GM23338 (cell line): ENCODE results near the gene EDARADD. TPM values are rescaled to one million over a fixed set of nuclear protein-coding genes. Genes with fewer than 3 reads are reported as not detected.

Source experiments
- ATAC-seq: fragments of 200-7000 bp; cut with Tn5 transposase; 3 replicates; pipeline ENCODE4 v1.9.1; 2020
- DNase-seq: peaks from one replicate; pipeline ENCODE4 v3.0.0-alpha.2; 2015; ENCODE audit warnings: low spot score
- H2AFZ ChIP-seq: fragments of 200-600 bp; sonication (generic); 2 replicates; pipeline ENCODE4 v1.8.0; 2016; ENCODE audit warnings: antibody characterized with exemption, mild to moderate bottlenecking, moderate library complexity
- H3F3A ChIP-seq: fragments of 200-600 bp; sonication (generic); replicated peaks from 2 replicates; pipeline ENCODE4 v1.8.0; 2017; ENCODE audit warnings: antibody characterized with exemption, mixed run types, low read depth
- H3K27ac ChIP-seq: fragments of 200-600 bp; sonication (generic); 2 replicates; pipeline ENCODE4 v1.6.1; 2016; ENCODE audit warnings: low read depth
- H3K27me3 ChIP-seq: fragments of 200-600 bp; sonication (generic); 2 replicates; pipeline ENCODE4 v1.8.0; 2016; ENCODE audit warnings: mild to moderate bottlenecking, mixed run types, moderate library complexity; ENCODE audit not compliant: insufficient read depth
- H3K36me3 ChIP-seq: fragments of 200-600 bp; sonication (generic); 2 replicates; pipeline ENCODE4 v1.8.0; 2016; ENCODE audit warnings: mild to moderate bottlenecking; ENCODE audit not compliant: insufficient read depth
- H3K4me1 ChIP-seq: fragments of 200-600 bp; sonication (generic); 2 replicates; pipeline ENCODE4 v1.8.0; 2016; ENCODE audit warnings: mild to moderate bottlenecking, moderate library complexity; ENCODE audit not compliant: insufficient read depth
- H3K4me2 ChIP-seq: fragments of 200-600 bp; sonication (generic); 2 replicates; pipeline ENCODE4 v1.7.1; 2017; ENCODE audit warnings: mixed run types
- H3K4me3 ChIP-seq: fragments of 200-600 bp; sonication (generic); 2 replicates; pipeline ENCODE4 v1.6.1; 2016; ENCODE audit warnings: mixed run types
- H3K79me2 ChIP-seq: fragments of 200-600 bp; sonication (generic); replicated peaks from 2 replicates; pipeline ENCODE4 v1.8.0; 2017; ENCODE audit warnings: mild to moderate bottlenecking; ENCODE audit not compliant: insufficient read depth
- H3K9me2 ChIP-seq: fragments of 200-600 bp; sonication (generic); 2 replicates; pipeline ENCODE4 v1.8.0; 2017; ENCODE audit not compliant: insufficient read depth
- H4K20me1 ChIP-seq: fragments of 200-600 bp; sonication (generic); replicated peaks from 2 replicates; pipeline ENCODE4 v1.8.0; 2017; ENCODE audit warnings: mild to moderate bottlenecking; ENCODE audit not compliant: insufficient read depth
- H3K27ac Mint-ChIP-seq: 2 replicates; pipeline ENCODE4 v1.8.0; 2020; ENCODE audit warnings: inconsistent platforms, mild to moderate bottlenecking, moderate library complexity, mixed read lengths
- H3K27me3 Mint-ChIP-seq: 3 replicates; pipeline ENCODE4 v1.8.0; 2022; ENCODE audit warnings: low read depth, mild to moderate bottlenecking, moderate library complexity, mixed read lengths, inconsistent platforms; ENCODE audit not compliant: insufficient read depth, poor library complexity
- H3K36me3 Mint-ChIP-seq: 3 replicates; pipeline ENCODE4 v1.8.0; 2021; ENCODE audit warnings: low read depth, mild to moderate bottlenecking, inconsistent platforms, moderate library complexity, mixed read lengths
- H3K4me1 Mint-ChIP-seq: 3 replicates; pipeline ENCODE4 v1.8.0; 2020; ENCODE audit warnings: mild to moderate bottlenecking, inconsistent platforms, mixed read lengths
- H3K4me3 Mint-ChIP-seq: 3 replicates; pipeline ENCODE4 v1.8.0; 2021; ENCODE audit warnings: moderate library complexity, mild to moderate bottlenecking, inconsistent platforms, mixed read lengths
- H3K9me3 Mint-ChIP-seq: 3 replicates; pipeline ENCODE4 v1.8.0; 2020; ENCODE audit warnings: moderate library complexity, mild to moderate bottlenecking, inconsistent platforms, mixed read lengths
- CREB1 ChIP-seq: fragments of 250-450 bp; sonication (Bioruptor Pico); IDR thresholded peaks from 2 replicates; pipeline ENCODE4 v1.5.0; 2020; ENCODE audit warnings: low read depth, mild to moderate bottlenecking, moderate library complexity
- CTCF ChIP-seq, 2 experiments: fragments of 200-600 bp in 1 of 2; sonication (generic) in 1 of 2; conservative IDR thresholded peaks; 2 replicates each; pipeline versions ENCODE4 v1.5.1 to v1.6.1; 2016 to 2017; ENCODE audit warnings: antibody characterized with exemption in 2 of 2, low read depth in 2 of 2, mild to moderate bottlenecking in 2 of 2, moderate library complexity in 1 of 2
- ETS1 ChIP-seq: IDR thresholded peaks from 2 replicates; pipeline ENCODE4 v1.6.1; 2016; ENCODE audit warnings: antibody characterized with exemption
- EZH2 ChIP-seq: fragments of 200-600 bp; sonication (generic); IDR thresholded peaks from one replicate; pipeline ENCODE4 v1.8.0; 2017; ENCODE audit warnings: antibody characterized with exemption, mild to moderate bottlenecking, low read depth; ENCODE audit not compliant: unreplicated experiment
- EZH2phosphoT487 ChIP-seq: fragments of 200-600 bp; sonication (generic); IDR thresholded peaks from one replicate; pipeline ENCODE4 v1.8.1; 2018; ENCODE audit warnings: antibody characterized with exemption; ENCODE audit not compliant: unreplicated experiment
- JUNB ChIP-seq: IDR thresholded peaks from one replicate; pipeline ENCODE4 v1.6.1; 2016; ENCODE audit warnings: antibody characterized with exemption; ENCODE audit not compliant: unreplicated experiment
- NANOG ChIP-seq: IDR thresholded peaks from 2 replicates; pipeline ENCODE4 v1.6.1; 2016; ENCODE audit warnings: antibody characterized with exemption, borderline replicate concordance
- POLR2AphosphoS5 ChIP-seq: IDR thresholded peaks from 2 replicates; pipeline ENCODE4 v1.6.1; 2016; ENCODE audit warnings: antibody characterized with exemption, low read depth
- REST ChIP-seq: IDR thresholded peaks from one replicate; pipeline ENCODE4 v1.6.1; 2018; ENCODE audit warnings: antibody characterized with exemption; ENCODE audit not compliant: unreplicated experiment
- STAT1 ChIP-seq: IDR thresholded peaks from one replicate; pipeline ENCODE4 v1.6.1; 2016; ENCODE audit warnings: antibody characterized with exemption; ENCODE audit not compliant: unreplicated experiment
- ZNF114 ChIP-seq: fragments of 250-450 bp; sonication (Bioruptor Pico); IDR thresholded peaks from 2 replicates; pipeline ENCODE4 v1.5.0; 2020; ENCODE audit warnings: mild to moderate bottlenecking, moderate library complexity
- ZNF331 ChIP-seq: fragments of 250-450 bp; sonication (Bioruptor Pico); IDR thresholded peaks from 2 replicates; pipeline ENCODE4 v1.5.0; 2020; ENCODE audit warnings: low read depth, mild to moderate bottlenecking, moderate library complexity
- ZNF462 ChIP-seq: fragments of 250-450 bp; sonication (Bioruptor Pico); IDR thresholded peaks from 2 replicates; pipeline ENCODE4 v1.5.0; 2020; ENCODE audit warnings: mild to moderate bottlenecking, moderate library complexity
- polyA plus RNA-seq: library from polyadenylated mRNA; unstranded; fragments of >200 nt; fragmentation: Nextera tagmentation; extraction: Ambion mirVana; gene quantifications from 2 replicates; pipeline ENCODE4 v1.2.1, GENCODE V29; 2016
- total RNA-seq: library from RNA; depleted of rRNA; stranded (reverse); fragments of >200 nt; shearing (Covaris generic); gene quantifications from 2 replicates; pipeline ENCODE4 v1.2.3, GENCODE V29; 2014

The EDARADD gene
- total and polyA plus RNA-seq, 2 experiments from 2014 or later: 3.7 to 4.4 TPM

GRCh38 chr1:236534151-236534651 lies 140.1 kb downstream of the EDARADD start:
- H4K20me1 ChIP-seq: no peaks in the 10 kb centered on the region; the same call in none of the 2 replicates
- no peaks in the 10 kb centered on the region for H3K9me2 ChIP-seq
- peaks cover 3% of the 10 kb centered on the region for H3K27me3 Mint-ChIP-seq
- H3K4me2 ChIP-seq: no peak overlapping the region
- H3K27ac Mint-ChIP-seq: no peak overlapping the region
- no peak overlapping the region for H2AFZ ChIP-seq
- no peaks in the 10 kb centered on the region for H3K27me3 ChIP-seq
- H3F3A ChIP-seq: no peaks in the 10 kb centered on the region
- DNase-seq: no peak
- no peaks in the 10 kb centered on the region for H3K79me2 ChIP-seq
- peaks cover 9% of the 10 kb centered on the region; the same call in 2 of the 3 replicates for H3K4me1 Mint-ChIP-seq
- TF ChIP-seq CREB1 (CRISPR knock-in tag) (no peak), EZH2 (no peak), CTCF (conservative IDR thresholded peaks at IDR 0.05; ENCODE audit: low read depth in 2 of 2) (no peak), ETS1 (no peak), NANOG (no peak), ZNF331 (CRISPR knock-in tag) (no peak), ZNF462 (CRISPR knock-in tag) (no peak), ZNF114 (CRISPR knock-in tag) (no peak), REST (no peak), EZH2phosphoT487 (no peak), STAT1 (no peak), JUNB (no peak), POLR2AphosphoS5 (no peak)
- peaks cover 8% of the 10 kb centered on the region; the same call in 2 of the 3 replicates for H3K36me3 Mint-ChIP-seq
- H3K4me3 ChIP-seq: no peak overlapping the region
- no peaks in the 10 kb centered on the region for H3K9me3 Mint-ChIP-seq
- no peaks in the 10 kb centered on the region for H3K4me1 ChIP-seq
- no peak overlapping the region for H3K4me3 Mint-ChIP-seq
- no peak overlapping the region for H3K27ac ChIP-seq
- no peaks in the 10 kb centered on the region for H3K36me3 ChIP-seq
- no peak for ATAC-seq
